HEK293 (cell line): Measurements from ENCODE around the gene SYNM.
A peak's percentile ranks its signal among the peaks of the same experiment; 100 is the strongest.

ENCODE experiments used
- CTCF ChIA-PET: fragments of 350-600 bp; formaldehyde crosslinking; extraction: SDS; loops from one replicate; lab custom pipeline; 2021; ENCODE audit warnings: antibody characterized with exemption; lab: Yijun Ruan, JAX
- POLR2A ChIA-PET: fragments of 300-600 bp; formaldehyde crosslinking; extraction: SDS; loops from one replicate; lab custom pipeline; 2020; ENCODE audit warnings: antibody characterized with exemption, inconsistent platforms; lab: Yijun Ruan, JAX
- H3K27ac ChIP-seq: fragments of 200-500 bp; sonication (Bioruptor generic); 2 replicates; pipeline ENCODE4 v1.5.1; 2014; ENCODE audit warnings: low read depth, low read length, control low read depth, inconsistent platforms; ENCODE audit errors: extremely low read depth
- H3K36me3 ChIP-seq, 2 experiments: fragments of 200-500 bp in 1 of 2; sonication (Bioruptor generic) in 1 of 2; 1 replicate in 1 of 2; 2 replicates in 1 of 2; pipeline ENCODE4 v1.5.1; 2014 to 2017; ENCODE audit warnings: inconsistent platforms in 2 of 2, low read length in 2 of 2; ENCODE audit not compliant: control insufficient read depth in 2 of 2, insufficient read depth in 1 of 2
- H3K4me1 ChIP-seq: fragments of 200-500 bp; sonication (Bioruptor generic); 2 replicates; pipeline ENCODE4 v1.5.1; 2014; ENCODE audit warnings: mild to moderate bottlenecking, low read length, inconsistent platforms; ENCODE audit not compliant: control insufficient read depth, insufficient read depth
- H3K4me3 ChIP-seq: 2 replicates; pipeline ENCODE4 v1.5.1; 2011; ENCODE audit warnings: low read depth, mild to moderate bottlenecking, control low read depth, low read length, moderate library complexity
- H3K9me3 ChIP-seq: fragments of 200-500 bp; sonication (Bioruptor generic); 2 replicates; pipeline ENCODE4 v1.5.1; 2014; ENCODE audit warnings: low read depth, low read length, inconsistent platforms; ENCODE audit not compliant: control insufficient read depth, insufficient read depth
- FEZF1 ChIP-seq: fragments of 450-650 bp; formaldehyde crosslinking; IDR thresholded peaks from 2 replicates; pipeline ENCODE4 v1.5.1; 2016; ENCODE audit warnings: missing biosample characterization, missing genetic modification characterization
- GFI1B ChIP-seq: fragments of 450-650 bp; formaldehyde crosslinking; IDR thresholded peaks from 2 replicates; pipeline ENCODE4 v1.5.1; 2016; ENCODE audit warnings: missing biosample characterization, missing genetic modification characterization
- TRIM28 ChIP-seq: IDR thresholded peaks from 2 replicates; pipeline ENCODE4 v1.6.1; 2011; ENCODE audit warnings: low read length, control low read depth, borderline replicate concordance
- YY2 ChIP-seq: fragments of 450-650 bp; formaldehyde crosslinking; IDR thresholded peaks from 2 replicates; pipeline ENCODE4 v1.5.1; 2016; ENCODE audit warnings: missing biosample characterization, missing genetic modification characterization
- ZNF155 ChIP-seq: fragments of 450-650 bp; formaldehyde crosslinking; IDR thresholded peaks from 2 replicates; pipeline ENCODE4 v1.5.1; 2016; ENCODE audit warnings: missing biosample characterization, missing genetic modification characterization
- ZNF223 ChIP-seq: fragments of 450-650 bp; formaldehyde crosslinking; IDR thresholded peaks from 2 replicates; pipeline ENCODE4 v1.5.1; 2016; ENCODE audit warnings: missing biosample characterization, missing genetic modification characterization
- ZNF324 ChIP-seq: fragments of 450-650 bp; formaldehyde crosslinking; IDR thresholded peaks from 2 replicates; pipeline ENCODE4 v1.5.1; 2016; ENCODE audit warnings: missing biosample characterization, missing genetic modification characterization
- ZNF362 ChIP-seq: fragments of 450-650 bp; formaldehyde crosslinking; IDR thresholded peaks from 2 replicates; pipeline ENCODE4 v1.5.1; 2016; ENCODE audit warnings: missing biosample characterization, missing genetic modification characterization
- ZNF391 ChIP-seq: fragments of 450-650 bp; formaldehyde crosslinking; IDR thresholded peaks from 2 replicates; pipeline ENCODE4 v1.5.1; 2016; ENCODE audit warnings: low read depth, missing biosample characterization, missing genetic modification characterization, borderline replicate concordance
- ZNF433 ChIP-seq: fragments of 450-650 bp; formaldehyde crosslinking; IDR thresholded peaks from 2 replicates; pipeline ENCODE4 v1.5.1; 2016; ENCODE audit warnings: missing biosample characterization, missing genetic modification characterization, low read depth
- ZNF473 ChIP-seq: fragments of 450-650 bp; formaldehyde crosslinking; IDR thresholded peaks from 2 replicates; pipeline ENCODE4 v1.5.1; 2017; ENCODE audit warnings: missing biosample characterization, missing genetic modification characterization
- ZNF510 ChIP-seq: fragments of 450-650 bp; formaldehyde crosslinking; IDR thresholded peaks from 2 replicates; pipeline ENCODE4 v1.5.1; 2018; ENCODE audit warnings: mild to moderate bottlenecking, missing genetic modification characterization, missing biosample characterization; ENCODE audit not compliant: insufficient replicate concordance
- ZNF529 ChIP-seq: fragments of 450-650 bp; formaldehyde crosslinking; IDR thresholded peaks from 2 replicates; pipeline ENCODE4 v1.5.1; 2017; ENCODE audit warnings: missing genetic modification characterization, missing biosample characterization; ENCODE audit not compliant: insufficient replicate concordance
- ZSCAN16 ChIP-seq: fragments of 450-650 bp; formaldehyde crosslinking; IDR thresholded peaks from 2 replicates; pipeline ENCODE4 v1.5.1; 2016; ENCODE audit warnings: missing biosample characterization, missing genetic modification characterization
- TF ChIP-seq, protein P1 (sequence below): fragments of 450-650 bp; formaldehyde crosslinking; IDR thresholded peaks from 2 replicates; pipeline ENCODE4 v1.5.1; 2016; ENCODE audit warnings: missing biosample characterization, missing genetic modification characterization, low read depth
- TF ChIP-seq, protein P2 (sequence below): fragments of 450-650 bp; formaldehyde crosslinking; IDR thresholded peaks from 2 replicates; pipeline ENCODE4 v1.5.1; 2017; ENCODE audit warnings: missing biosample characterization, missing genetic modification characterization

SYNM gene

GRCh38 chr15:99121207-99121606 is 16.3 kb downstream of the SYNM start (continued):
- no peak for TF ChIP-seq ZNF391 (tag by site-specific recombination)
- no peak for TF ChIP-seq ZNF155 (tag by site-specific recombination)

DNA sequence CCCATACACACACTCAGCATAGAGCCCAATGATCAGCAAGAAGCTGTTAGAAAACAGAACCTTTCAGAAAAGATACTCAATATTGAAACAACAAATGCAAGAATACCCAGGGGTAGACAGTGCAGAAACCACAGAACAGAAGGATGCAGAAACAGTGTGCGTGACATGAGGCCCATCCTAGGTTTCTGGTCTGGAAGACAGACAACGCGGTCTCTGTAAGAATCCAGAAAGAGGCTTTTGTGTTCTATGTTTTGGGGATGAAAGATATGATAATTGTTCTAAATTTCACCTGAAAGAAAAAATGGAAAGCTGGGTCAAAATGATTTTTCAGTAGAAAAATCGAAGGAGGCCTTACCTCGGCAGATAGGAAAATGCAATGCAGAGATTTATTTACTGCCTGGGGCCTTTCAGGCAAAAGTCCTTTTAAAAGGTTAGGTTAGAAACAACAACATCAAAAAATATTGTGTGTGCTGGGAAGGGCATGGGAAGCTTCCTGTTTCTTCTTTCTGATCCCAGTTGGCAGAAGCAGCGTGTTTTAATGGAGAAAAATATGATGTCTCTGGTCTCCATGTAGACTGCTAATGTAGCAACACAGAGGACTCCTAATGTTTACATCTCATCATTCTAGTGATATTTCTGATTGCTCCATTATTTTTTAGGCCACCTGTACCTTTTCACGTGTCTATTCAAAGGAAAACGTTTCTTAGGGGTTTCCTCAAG is 17.0 kb downstream of the SYNM start:
- CTCF ChIA-PET, result interaction anchor here (0.7 to 1.8 kb wide), 2 partner anchors 16 to 92 kb away, joined by 3 to 8 read pairs; partner anchors contain the start of gene SYNM
- Histone ChIP-seq H3K27ac (no peak overlapping the region), H3K9me3 (no peaks in the 10 kb centered on the region), H3K36me3 (peaks cover 0 to 35% of the 10 kb centered on the region in 2 experiments; a peak in 1 of 3 replicates), H3K4me3 (no peak overlapping the region), H3K4me1 (peaks cover 7% of the 10 kb centered on the region)
- TF ChIP-seq YY2 (tag by site-specific recombination), result no peak
- TF ChIP-seq, protein P1, sequence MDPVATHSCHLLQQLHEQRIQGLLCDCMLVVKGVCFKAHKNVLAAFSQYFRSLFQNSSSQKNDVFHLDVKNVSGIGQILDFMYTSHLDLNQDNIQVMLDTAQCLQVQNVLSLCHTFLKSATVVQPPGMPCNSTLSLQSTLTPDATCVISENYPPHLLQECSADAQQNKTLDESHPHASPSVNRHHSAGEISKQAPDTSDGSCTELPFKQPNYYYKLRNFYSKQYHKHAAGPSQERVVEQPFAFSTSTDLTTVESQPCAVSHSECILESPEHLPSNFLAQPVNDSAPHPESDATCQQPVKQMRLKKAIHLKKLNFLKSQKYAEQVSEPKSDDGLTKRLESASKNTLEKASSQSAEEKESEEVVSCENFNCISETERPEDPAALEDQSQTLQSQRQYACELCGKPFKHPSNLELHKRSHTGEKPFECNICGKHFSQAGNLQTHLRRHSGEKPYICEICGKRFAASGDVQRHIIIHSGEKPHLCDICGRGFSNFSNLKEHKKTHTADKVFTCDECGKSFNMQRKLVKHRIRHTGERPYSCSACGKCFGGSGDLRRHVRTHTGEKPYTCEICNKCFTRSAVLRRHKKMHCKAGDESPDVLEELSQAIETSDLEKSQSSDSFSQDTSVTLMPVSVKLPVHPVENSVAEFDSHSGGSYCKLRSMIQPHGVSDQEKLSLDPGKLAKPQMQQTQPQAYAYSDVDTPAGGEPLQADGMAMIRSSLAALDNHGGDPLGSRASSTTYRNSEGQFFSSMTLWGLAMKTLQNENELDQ (tag by site-specific recombination), result no peak
- no peak for TF ChIP-seq ZSCAN16 (tag by site-specific recombination)
- no peak for TF ChIP-seq ZNF510 (tag by site-specific recombination)
- no peak for TF ChIP-seq ZNF433 (tag by site-specific recombination)
- TF ChIP-seq GFI1B (tag by site-specific recombination), result no peak
- no peak for TF ChIP-seq ZNF529
- TF ChIP-seq ZNF473, result no peak
- TF ChIP-seq FEZF1 (tag by site-specific recombination), result no peak
- TF ChIP-seq ZNF324 (tag by site-specific recombination), result no peak
- no peak for TF ChIP-seq ZNF362 (tag by site-specific recombination)
- POLR2A ChIA-PET, result no interaction called here

GRCh38 chr15:99122831-99123712 is 18.2 kb downstream of the SYNM start:
- Histone ChIP-seq H3K4me1 (peaks cover 7% of the 10 kb centered on the region), H3K9me3 (no peaks in the 10 kb centered on the region), H3K27ac (peak overlapping the region; percentile 82), H3K4me3 (peak overlapping the region; percentile 20), H3K36me3 (peaks cover 0 to 41% of the 10 kb centered on the region in 2 experiments; a peak in 1 of 3 replicates)
- ChIA-PET POLR2A (interaction anchor here (0.9 to 1.4 kb wide), 4 partner anchors 11 to 18 kb away, joined by 3 to 9 read pairs (median 4); partner anchors contain the start of gene SYNM), CTCF (interaction anchor here (0.6 to 3.1 kb wide), 5 partner anchors 14 to 90 kb away, joined by 3 to 12 read pairs (median 4); partner anchors contain the start of gene SYNM)
- TF ChIP-seq TRIM28, result no peak
- TF ChIP-seq ZNF223, result peak; percentile 83
- TF ChIP-seq, protein P2, sequence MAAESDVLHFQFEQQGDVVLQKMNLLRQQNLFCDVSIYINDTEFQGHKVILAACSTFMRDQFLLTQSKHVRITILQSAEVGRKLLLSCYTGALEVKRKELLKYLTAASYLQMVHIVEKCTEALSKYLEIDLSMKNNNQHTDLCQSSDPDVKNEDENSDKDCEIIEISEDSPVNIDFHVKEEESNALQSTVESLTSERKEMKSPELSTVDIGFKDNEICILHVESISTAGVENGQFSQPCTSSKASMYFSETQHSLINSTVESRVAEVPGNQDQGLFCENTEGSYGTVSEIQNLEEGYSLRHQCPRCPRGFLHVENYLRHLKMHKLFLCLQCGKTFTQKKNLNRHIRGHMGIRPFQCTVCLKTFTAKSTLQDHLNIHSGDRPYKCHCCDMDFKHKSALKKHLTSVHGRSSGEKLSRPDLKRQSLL (tag by site-specific recombination), result peak; percentile 6; the same call in 1 of the 2 replicates
